Muscle of arm (tissue), 12 donors: ENCODE data around the gene RSRP1. TPM values are rescaled to one million over a fixed set of nuclear protein-coding genes. Genes with fewer than 3 reads are reported as not detected.

Experiments
- DNase-seq: peaks from one replicate; pipeline ENCODE4 v3.0.0-alpha.2; 2013
- polyA plus RNA-seq, 12 donors: library from polyadenylated mRNA; unstranded; fragments of 120-200 nt; gene quantifications; one replicate each; pipeline ENCODE4 v1.2.1, GENCODE V29; 2013; ENCODE audit not compliant: insufficient read length in 12 of 12

RSRP1 gene
- polyA plus RNA-seq, 12 donors, result 40.4 to 140 (median 74.6) TPM; not detected in 1

- no peak for DNase-seq
Measured at GRCh38 chr1:25196830-25197229, 50.4 kb downstream of the RSRP1 start.

- DNase-seq, result no peak
Measured at GRCh38 chr1:25195835-25196234, 51.4 kb downstream of the RSRP1 start.

- DNase-seq, result no peak
Measured at GRCh38 chr1:25194572-25195020, 52.7 kb downstream of the RSRP1 start.

- no peak for DNase-seq
Measured at GRCh38 chr1:25194054-25194453, 53.2 kb downstream of the RSRP1 start.

- no peak for DNase-seq
Measured at GRCh38 chr1:25193229-25193628, 54.0 kb downstream of the RSRP1 start.

Other genes with a start within 250 kb of the RSRP1 start
- 10 to 100 TPM in 11 of 12 donors, not detected in 1; 46.9 to 72.6 (median 55.0) TPM for gene SYF2, start 15.0 kb downstream of the RSRP1 start, polyA plus RNA-seq
- 1 to 10 TPM in 1 of 12 donors, under 1 TPM in 9, not detected in 2; 0.14 to 1.1 (median 0.71) TPM for gene RHD, start 25.1 kb upstream of the RSRP1 start, polyA plus RNA-seq
- 10 to 100 TPM in 11 of 12 donors, not detected in 1; 58.7 to 79.8 (median 68.9) TPM for gene TMEM50A, start 90.9 kb upstream of the RSRP1 start, polyA plus RNA-seq
- 1 to 10 TPM in 7 of 12 donors, under 1 TPM in 3, not detected in 2; 0.42 to 2.9 (median 1.0) TPM for gene RHCE, start 173.4 kb upstream of the RSRP1 start, polyA plus RNA-seq
- gene MACO1, start 183.4 kb upstream of the RSRP1 start, polyA plus RNA-seq, result 10 to 100 TPM in 11 of 12 donors, not detected in 1; 16.5 to 25.2 (median 20.0) TPM